Left ventricle myocardium inferior (tissue), 1 donor: ENCODE data around the gene BTG4. TPM values are rescaled to one million over a fixed set of nuclear protein-coding genes. Genes with fewer than 3 reads are reported as not detected.

Experiments
- DNase-seq: peaks from one replicate; pipeline ENCODE4 v3.0.0-alpha.2; 2020
- H3K27ac ChIP-seq: fragments of 200-600 bp; replicated peaks from 2 replicates; pipeline ENCODE4 v1.8.0; 2021
- H3K27me3 ChIP-seq: fragments of 200-600 bp; 2 replicates; pipeline ENCODE4 v1.8.0; 2021; ENCODE audit warnings: low read depth
- H3K36me3 ChIP-seq: fragments of 200-600 bp; 2 replicates; pipeline ENCODE4 v1.8.0; 2021
- H3K4me1 ChIP-seq: fragments of 200-600 bp; 2 replicates; pipeline ENCODE4 v1.8.0; 2021
- H3K4me3 ChIP-seq: fragments of 200-600 bp; 2 replicates; pipeline ENCODE4 v1.8.0; 2021; ENCODE audit warnings: mild to moderate bottlenecking, moderate library complexity
- H3K9me3 ChIP-seq: fragments of 200-600 bp; replicated peaks from 2 replicates; pipeline ENCODE4 v1.8.0; 2021
- intact Hi-C: fragments of 100-400 bp; cut with micrococcal nuclease; formaldehyde crosslinking; loops from one replicate; pipeline ENCODE4 v1.11.0; 2022
- total RNA-seq: library from RNA; stranded (reverse); fragmentation: NEBNext Ultra II Directional; extraction: Animal tissue kit (Norgen Biotek cat#: 25700); gene quantifications from one replicate; pipeline ENCODE4 v1.2.1, GENCODE V29; 2021
- TF ChIP-seq, protein P1 (sequence below): fragments of 200-600 bp; IDR thresholded peaks from 2 replicates; pipeline ENCODE4 v1.8.0; 2021; ENCODE audit warnings: antibody characterized with exemption, mild to moderate bottlenecking, borderline replicate concordance
- donor health status: DM: no; HTN: yes; CAD: no; lungs with severe emphysema.

The BTG4 gene
- total RNA-seq, 1 donor from 2014 or later: not detected

DNA sequence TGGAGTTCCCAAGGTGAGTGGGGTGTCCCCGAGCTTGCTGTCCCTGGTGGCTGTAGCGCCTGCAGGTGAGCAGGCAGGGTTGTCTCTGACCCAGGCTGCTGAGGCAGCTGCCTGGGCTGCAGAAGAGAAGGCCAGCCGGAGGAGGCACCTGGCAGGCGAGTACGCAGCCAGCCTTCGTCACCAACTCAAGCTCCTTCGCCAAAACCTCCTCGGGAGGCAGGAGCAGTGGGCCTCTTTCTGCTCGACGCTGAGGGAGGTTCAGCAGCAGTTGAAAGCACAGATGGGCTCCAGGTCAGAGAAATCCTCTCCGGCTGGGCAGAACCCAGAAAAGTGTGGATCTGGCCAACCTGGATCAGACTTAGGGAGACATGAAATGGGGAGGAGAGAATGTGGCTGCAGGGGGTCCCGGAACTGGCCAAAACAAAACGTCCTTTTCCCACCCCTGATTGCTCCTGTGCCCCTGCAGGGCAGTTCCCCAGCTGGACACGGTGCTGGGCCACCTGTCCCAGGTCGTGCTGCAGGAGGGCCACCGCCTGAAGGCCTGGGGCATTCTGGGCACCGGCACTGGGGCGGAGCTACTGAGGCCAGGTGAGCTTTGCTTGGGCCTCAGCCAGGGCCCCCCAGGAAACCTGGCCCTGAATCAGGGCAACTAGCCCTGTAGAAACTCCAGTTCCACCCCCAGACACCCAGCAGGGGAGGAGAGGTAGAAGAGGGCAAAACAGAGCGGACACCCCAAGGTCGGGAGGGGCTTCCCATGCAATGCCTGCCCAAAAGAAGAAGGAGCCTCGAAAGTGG is 56.7 kb downstream of the BTG4 start:
- DNase-seq: no peak
- Histone ChIP-seq H3K36me3 (no peaks in the 10 kb centered on the region), H3K4me3 (no peak overlapping the region), H3K27me3 (peaks cover 42% of the 10 kb centered on the region), H3K9me3 (no peaks in the 10 kb centered on the region), H3K4me1 (no peaks in the 10 kb centered on the region), H3K27ac (no peak overlapping the region)
- intact Hi-C loops: no loop called here
- TF ChIP-seq, protein P1, sequence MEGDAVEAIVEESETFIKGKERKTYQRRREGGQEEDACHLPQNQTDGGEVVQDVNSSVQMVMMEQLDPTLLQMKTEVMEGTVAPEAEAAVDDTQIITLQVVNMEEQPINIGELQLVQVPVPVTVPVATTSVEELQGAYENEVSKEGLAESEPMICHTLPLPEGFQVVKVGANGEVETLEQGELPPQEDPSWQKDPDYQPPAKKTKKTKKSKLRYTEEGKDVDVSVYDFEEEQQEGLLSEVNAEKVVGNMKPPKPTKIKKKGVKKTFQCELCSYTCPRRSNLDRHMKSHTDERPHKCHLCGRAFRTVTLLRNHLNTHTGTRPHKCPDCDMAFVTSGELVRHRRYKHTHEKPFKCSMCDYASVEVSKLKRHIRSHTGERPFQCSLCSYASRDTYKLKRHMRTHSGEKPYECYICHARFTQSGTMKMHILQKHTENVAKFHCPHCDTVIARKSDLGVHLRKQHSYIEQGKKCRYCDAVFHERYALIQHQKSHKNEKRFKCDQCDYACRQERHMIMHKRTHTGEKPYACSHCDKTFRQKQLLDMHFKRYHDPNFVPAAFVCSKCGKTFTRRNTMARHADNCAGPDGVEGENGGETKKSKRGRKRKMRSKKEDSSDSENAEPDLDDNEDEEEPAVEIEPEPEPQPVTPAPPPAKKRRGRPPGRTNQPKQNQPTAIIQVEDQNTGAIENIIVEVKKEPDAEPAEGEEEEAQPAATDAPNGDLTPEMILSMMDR: no peak

DNA sequence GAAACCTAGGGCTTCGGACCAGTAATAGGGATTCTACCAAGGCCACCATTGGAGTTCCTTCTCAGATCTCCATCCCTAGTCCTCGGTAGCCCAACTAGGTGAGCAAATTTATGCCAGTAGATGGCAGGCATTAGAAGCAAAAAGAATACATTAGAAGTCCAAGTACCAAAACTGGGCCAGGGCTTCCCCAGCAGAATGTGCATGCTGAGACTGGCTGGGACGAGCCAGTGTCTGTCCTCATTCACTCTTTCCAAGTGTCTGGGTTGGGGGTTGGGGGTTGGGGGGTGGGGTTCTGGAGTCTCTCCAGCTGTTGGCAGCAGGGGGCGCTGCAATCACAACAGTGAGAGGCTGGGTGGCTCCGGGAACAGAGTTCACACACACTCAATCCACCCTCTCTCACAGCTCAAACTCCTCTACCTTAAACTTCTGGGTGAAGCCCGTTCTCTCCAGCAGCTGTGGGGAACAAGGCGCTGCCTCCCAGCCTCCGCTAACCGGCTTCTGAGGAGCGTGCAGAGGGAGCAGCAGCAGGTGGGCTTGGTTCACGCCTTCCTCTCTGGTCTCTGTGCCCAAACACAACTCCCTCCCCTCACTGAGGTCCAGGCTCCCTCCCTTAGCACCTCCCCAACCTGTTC is 57.5 kb downstream of the BTG4 start:
- no peaks in the 10 kb centered on the region for H3K4me1 ChIP-seq
- H3K36me3 ChIP-seq: no peaks in the 10 kb centered on the region
- no peak overlapping the region for H3K27ac ChIP-seq
- DNase-seq: no peak
- intact Hi-C loops: no loop called here
- peaks cover 39% of the 10 kb centered on the region for H3K27me3 ChIP-seq
- H3K9me3 ChIP-seq: no peaks in the 10 kb centered on the region
- no peak overlapping the region for H3K4me3 ChIP-seq
- TF ChIP-seq, protein P1: peak; percentile 47

DNA sequence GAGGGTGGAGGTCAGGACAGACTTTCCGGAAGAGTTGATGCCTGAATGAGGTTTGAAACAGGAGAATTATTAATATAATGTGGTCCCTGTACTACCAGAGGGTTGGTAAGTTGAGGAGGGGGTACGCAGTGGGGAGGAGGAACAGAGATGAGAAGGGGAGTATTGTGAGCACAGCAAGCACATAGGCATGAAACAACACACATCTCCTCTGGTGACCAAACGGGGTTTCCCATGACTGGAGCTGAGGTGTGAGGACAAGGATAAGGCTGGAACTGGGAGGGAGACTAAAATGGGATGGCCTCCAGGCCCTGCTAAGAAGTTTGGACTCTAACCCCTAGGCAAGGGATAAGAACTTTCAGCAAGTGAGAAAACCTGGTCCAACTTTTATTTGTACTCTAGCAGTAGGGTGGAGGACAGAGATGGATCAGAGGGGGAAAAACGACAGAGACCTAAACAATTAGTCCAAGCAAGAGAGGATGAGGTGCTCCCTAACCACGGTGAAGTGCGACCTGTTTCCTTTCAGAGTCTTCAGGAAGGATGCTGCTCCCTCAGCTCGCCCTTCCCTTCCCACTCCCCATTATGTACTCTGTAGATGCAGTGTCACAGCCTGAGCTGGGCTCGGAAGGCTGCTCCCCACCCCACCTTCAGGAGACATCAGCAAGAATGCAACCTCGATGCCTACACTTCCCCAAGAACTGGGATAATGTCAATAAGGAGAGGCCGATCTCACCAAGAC is 59.2 kb downstream of the BTG4 start:
- intact Hi-C loops: no loop called here
- DNase-seq: no peak
- Histone ChIP-seq H3K27me3 (peaks cover 38% of the 10 kb centered on the region), H3K36me3 (no peaks in the 10 kb centered on the region), H3K4me1 (no peaks in the 10 kb centered on the region), H3K4me3 (no peak overlapping the region), H3K9me3 (no peaks in the 10 kb centered on the region), H3K27ac (no peak overlapping the region)
- TF ChIP-seq, protein P1: no peak

DNA sequence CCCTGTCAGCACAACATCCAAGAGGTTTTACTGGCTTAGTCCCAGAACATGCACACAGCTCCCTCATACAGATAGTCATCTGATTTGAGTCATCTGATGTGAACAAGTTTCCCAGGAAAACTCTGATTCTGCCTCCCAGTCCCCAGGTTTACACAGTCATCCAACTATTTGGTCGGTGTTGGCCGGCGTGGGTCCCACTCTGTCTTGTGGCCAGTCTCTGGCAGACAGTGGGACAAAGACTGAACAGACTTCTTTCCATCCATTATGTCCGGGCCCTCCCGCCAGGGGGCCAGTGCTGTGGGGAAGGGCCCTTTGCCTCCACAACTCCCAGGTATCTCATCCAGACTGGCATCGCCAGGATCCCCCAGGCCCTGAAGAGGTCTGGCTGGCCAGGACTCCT is 60.0 kb downstream of the BTG4 start:
- Histone ChIP-seq H3K36me3 (no peaks in the 10 kb centered on the region), H3K9me3 (no peaks in the 10 kb centered on the region), H3K27ac (no peak overlapping the region), H3K4me1 (no peaks in the 10 kb centered on the region), H3K4me3 (no peak overlapping the region), H3K27me3 (peaks cover 37% of the 10 kb centered on the region)
- intact Hi-C loops: no loop called here
- TF ChIP-seq, protein P1: no peak
- DNase-seq: no peak

DNA sequence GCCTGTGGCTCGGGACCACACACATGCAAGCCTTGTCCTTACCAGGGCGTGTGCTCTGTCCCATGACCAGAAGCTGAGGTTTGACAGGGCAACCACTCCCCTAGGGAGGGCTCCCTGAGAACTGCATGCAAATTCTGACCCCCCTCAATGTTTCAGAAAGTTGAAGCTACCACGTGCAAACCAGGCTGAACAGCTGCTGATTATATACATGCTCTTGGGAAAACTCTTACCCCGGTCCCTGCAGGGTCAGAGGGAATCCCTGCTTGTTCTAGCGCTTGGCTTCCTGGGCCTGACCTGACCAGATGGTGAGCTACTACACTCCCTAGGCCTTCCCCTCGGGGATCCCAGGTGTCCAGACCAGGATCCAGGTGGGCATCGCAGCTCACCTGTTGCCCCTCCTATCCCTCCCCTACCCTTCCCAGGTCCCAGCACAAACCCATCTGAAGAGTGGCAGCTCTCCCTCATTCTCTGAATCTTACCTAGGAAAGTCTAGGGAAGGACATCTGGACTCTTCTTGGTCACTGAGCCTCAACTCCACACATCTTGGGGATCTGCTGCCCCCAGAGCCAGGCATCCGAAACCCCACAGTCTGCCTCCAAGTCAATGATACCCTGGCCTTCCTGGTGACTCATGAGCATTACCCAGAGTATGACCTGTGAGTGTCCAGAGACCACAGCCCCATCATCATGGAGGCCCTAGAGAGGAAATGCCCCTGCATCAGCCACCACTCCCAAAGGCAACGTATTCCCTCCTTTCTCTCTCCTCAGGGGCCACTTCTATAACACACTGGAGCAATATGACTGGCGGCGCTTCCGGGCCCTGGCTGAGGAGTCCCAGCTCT is 61.5 kb downstream of the BTG4 start:
- H3K27ac ChIP-seq: no peak overlapping the region
- H3K9me3 ChIP-seq: no peaks in the 10 kb centered on the region
- no peak for DNase-seq
- H3K36me3 ChIP-seq: no peaks in the 10 kb centered on the region
- intact Hi-C loops: no loop called here
- H3K4me1 ChIP-seq: peaks cover 9% of the 10 kb centered on the region
- no peak overlapping the region for H3K4me3 ChIP-seq
- peaks cover 24% of the 10 kb centered on the region for H3K27me3 ChIP-seq
- TF ChIP-seq, protein P1: no peak
